GM21381 (cell line): ENCODE measurements around the gene EBNA1BP2.
A peak's percentile ranks its signal among the peaks of the same experiment; 100 is the strongest.
"Not testable (repeated sequence)": the region's sequence is repeated elsewhere in the genome, so short reads cannot be mapped to it uniquely, and the experiment has no call there.

Source experiments
- ATAC-seq: cut with Tn5 transposase; IDR thresholded peaks from one replicate; pipeline ENCODE4 v1.9.1; 2021; ENCODE audit warnings: mild to moderate bottlenecking, moderate library complexity; ENCODE audit not compliant: unreplicated experiment

Gene EBNA1BP2, protein sequence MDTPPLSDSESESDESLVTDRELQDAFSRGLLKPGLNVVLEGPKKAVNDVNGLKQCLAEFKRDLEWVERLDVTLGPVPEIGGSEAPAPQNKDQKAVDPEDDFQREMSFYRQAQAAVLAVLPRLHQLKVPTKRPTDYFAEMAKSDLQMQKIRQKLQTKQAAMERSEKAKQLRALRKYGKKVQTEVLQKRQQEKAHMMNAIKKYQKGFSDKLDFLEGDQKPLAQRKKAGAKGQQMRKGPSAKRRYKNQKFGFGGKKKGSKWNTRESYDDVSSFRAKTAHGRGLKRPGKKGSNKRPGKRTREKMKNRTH

DNA sequence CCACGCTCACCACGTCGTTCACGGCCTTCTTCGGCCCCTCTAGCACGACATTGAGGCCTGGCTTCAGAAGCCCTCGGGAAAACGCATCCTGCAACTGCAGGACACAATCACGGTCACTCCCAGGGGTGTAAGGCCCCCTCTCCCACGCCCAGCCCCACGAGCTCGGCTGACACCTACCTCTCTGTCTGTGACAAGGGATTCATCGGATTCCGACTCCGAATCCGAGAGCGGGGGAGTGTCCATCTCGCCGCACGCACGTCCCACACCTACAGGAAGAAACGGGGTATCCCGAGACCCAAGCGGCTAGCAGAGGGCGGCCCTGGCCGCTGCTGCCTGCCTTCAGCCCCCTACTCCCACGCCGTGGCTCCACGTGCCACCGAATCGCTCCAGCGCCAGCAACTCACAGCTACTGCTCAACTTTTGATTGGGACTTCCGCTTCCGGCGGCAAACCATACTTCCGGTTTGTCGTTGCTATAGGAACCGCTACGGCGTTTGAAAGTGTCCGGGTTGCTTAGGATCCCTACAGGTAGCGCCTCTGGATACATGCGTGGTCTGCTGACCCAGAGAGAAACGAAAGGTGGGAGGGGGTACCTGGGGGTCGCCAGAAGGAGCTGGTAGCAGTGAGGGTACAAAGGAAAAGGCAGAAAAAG lies at the start of gene EBNA1BP2, which contains the start of gene CFAP57:
EBNA1BP2 (minus strand) TSS at position 415 of the 651 bp plus-strand sequence; CDS start at position 243, 172 bp downstream.
CFAP57 (plus strand) TSS at position 455 of the 651 bp plus-strand sequence. CDS start 424 bp downstream, outside the sequence.
- ATAC-seq, result peak; percentile 86

- ATAC-seq, result no peak
These were observed 49.7 kb upstream of the EBNA1BP2 start for GRCh38 chr1:43221797-43222196.

GRCh38 chr1:43220905-43221778 lies 49.1 kb upstream of the EBNA1BP2 start:
- ATAC-seq, result peak; percentile 67

DNA sequence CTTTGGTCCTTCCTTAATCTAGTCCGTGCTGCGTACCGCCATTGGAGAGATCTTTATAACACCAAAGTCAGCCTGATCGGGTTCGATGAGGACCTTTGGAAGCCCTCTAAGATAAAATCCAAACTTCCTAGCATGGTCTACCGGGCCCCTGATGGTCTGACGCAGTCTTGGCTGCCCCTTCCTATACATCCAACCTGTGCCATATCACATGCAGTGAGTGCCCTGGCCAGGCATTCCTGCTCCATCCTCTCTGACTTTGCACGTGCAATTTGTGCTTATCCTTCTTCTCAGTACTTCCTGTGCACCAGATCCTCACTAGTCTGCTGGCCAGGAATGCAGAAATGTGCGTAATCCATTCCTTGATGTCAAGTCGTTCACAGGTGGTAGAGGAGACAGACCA lies 45.7 kb upstream of the EBNA1BP2 start:
- ATAC-seq, result no peak

DNA sequence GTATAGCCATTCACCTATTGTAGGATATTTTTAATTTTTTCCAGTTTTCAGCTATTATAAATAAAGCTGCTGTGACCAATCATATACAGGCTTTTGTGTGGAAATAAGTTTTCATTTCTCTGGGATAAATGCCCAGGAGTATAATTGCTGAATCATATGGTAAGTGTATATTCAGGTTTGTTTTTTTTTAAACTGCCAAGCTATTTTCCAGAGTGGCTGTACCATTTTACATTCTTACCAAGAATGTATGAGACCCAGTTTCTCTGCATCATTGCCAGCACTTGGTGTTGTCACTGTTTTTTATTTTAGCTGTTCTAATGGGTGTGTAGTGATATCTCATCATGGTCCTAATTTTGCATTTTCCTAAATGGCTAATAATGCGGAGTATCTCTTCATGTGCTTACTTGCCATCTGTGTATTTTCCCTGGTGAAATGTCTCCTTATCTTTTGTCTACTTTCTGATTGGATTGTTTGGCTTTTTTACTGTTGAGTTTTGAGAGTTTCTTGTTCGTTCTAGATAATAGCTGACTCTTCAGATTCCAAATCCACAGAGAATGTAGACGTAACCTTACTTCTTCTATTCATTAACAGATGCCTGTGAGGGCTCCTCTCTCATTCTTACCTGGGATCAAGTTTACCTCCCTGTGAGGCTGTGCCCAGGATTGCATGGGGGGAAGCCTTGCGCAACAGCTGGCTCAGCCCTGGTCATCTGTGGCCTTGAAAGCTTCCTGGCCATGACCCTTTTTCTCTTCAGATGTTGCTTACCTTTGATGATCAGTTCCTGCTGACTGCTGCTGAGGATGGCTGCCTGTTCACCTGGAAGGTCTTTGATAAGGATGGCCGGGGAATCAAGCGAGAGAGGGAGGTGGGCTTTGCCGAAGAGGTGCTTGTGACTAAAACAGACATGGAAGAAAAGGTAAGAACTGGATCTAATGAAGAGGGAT lies 42.7 kb upstream of the EBNA1BP2 start:
- no peak for ATAC-seq

- ATAC-seq, result not testable (repeated sequence)
These were observed 36.2 kb upstream of the EBNA1BP2 start for GRCh38 chr1:43208277-43208676.

DNA sequence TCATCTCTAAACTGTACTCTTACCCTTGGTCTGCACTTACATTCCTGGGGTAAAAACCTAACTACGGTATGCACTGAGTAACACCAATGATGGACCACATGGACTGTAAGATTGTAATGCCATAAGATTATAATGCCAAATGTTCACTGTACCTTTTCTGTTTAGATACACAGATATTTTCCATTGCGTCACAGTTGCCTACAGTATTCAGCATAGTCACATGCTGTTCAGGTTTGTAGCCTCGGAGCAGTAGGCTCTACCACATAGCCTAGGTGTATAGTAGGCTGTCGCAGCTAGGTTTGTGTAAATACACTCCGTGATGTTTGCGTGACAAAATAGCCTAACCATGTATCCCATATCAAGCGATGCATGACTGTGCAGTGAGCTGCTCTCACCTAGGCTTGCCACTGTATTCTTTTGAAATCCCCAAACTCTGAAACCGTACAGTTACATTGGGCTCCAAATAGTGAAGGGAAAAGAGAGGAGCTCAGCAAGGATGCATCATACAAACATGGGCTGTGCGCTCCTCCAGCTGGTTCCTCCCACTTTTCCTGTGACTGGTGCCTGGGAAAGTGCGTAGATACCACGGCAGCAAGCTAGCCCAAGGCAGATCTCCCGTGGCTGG lies 35.3 kb upstream of the EBNA1BP2 start:
- no peak for ATAC-seq

DNA sequence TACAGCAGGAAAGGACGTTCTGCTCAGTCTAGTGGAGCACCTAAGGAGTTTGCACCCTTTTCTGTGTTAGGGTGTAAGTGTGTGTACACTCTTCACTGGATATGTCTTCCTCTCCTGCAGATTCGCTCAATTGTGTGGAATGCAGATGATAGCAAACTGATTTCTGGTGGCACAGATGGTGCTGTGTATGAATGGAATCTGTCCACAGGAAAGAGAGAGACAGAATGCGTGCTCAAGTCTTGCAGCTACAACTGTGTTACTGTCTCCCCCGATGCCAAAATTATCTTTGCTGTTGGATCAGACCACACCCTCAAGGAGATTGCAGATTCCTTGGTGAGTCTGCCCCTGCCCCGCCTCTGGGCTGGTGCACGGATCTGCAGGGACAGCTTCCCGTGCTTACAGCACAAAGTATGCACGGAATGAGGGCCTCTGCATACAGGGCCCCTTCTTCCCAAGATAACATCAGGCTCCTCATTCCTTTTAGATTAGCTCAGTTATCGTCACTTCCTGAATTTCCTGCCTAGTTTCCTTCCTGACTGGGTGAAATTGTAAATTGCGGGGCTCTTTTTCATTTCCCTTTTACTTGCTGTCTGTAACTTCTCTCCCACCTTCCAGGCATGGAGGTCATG lies 34.6 kb upstream of the EBNA1BP2 start:
- no peak for ATAC-seq

DNA sequence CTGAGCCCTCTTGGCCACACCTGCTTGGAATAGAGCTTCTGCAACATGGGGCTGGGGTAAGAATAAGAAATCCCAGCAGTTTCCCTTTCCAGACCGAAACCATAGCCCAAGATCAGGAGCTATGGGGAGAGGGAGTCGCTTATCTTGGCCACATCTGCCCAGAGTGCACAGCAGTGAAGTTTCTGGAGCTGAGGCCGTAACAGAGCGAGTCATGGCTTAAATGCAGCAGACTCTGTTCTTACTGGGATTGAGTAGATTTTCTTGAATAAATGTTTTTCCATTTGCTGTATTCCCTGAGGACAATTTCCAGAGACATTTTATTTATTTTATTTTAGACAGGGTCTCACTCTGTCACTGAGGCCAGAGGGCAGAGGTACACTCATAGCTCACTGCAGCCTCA lies 33.6 kb upstream of the EBNA1BP2 start:
- ATAC-seq, result no peak

DNA sequence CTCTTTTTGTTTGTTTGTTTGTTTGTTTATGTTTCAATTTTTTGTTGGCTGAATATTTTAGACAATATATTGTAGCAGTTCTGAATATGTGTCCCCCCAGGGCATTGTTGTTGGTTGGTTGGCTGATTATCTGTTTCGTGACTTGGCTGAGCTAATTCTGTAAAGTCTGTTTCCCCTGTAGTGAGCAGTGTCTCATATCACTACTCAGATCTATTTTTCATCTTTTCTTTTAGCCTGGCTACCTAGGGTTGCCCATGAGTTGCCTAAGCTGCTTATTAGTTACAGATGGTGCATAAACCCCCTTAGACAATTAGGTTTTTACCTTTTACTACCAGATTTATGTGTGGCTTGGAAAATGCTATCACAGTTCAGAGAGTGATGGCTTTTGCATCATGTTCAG lies 32.3 kb upstream of the EBNA1BP2 start:
- no peak for ATAC-seq

GRCh38 chr1:43203859-43204258 lies 31.8 kb upstream of the EBNA1BP2 start:
- no peak for ATAC-seq

GRCh38 chr1:43199093-43199726 lies 27.1 kb upstream of the EBNA1BP2 start:
- no peak for ATAC-seq

- no peak for ATAC-seq
These were observed 25.4 kb upstream of the EBNA1BP2 start for GRCh38 chr1:43197343-43198127.

DNA sequence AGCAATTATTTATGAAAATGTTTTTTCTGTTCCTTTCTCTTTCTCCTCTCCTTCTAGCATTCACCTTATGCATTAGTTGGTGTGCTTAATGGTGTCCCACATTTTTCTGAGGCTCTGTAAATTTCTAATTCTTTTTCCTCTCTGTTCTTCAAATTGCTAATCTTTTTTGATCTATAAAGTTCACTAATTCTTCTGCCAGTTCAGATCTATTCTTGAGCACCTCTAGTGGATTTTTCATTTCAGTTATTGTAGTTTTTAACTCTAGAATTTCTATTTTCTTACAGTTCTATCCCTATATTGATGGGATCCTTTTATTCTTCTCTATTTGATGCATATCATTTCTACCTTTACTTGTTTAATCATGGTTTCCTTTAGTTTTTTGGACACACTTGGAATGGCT lies 22.4 kb upstream of the EBNA1BP2 start:
- ATAC-seq, result no peak

DNA sequence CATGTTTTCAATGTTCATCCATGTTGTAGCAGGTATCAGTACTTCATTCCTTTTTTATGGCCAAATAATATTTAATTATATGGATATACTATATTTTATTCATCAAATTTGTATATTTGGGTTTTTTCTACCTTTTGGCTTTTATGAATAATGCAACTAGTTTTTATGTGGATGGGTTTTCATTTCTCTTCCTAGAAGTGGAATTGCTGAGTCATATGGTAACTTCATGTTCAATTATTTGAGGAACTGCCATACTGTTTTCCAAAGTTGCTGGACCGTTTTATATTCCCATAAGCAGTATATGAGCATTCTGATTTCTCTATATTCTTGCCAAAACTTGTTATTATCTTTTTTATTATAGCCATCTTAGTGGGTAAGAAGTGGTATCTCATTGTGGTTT lies 16.0 kb upstream of the EBNA1BP2 start:
- ATAC-seq, result no peak

- ATAC-seq, result no peak
These were observed 12.9 kb upstream of the EBNA1BP2 start for GRCh38 chr1:43184995-43185394.

DNA sequence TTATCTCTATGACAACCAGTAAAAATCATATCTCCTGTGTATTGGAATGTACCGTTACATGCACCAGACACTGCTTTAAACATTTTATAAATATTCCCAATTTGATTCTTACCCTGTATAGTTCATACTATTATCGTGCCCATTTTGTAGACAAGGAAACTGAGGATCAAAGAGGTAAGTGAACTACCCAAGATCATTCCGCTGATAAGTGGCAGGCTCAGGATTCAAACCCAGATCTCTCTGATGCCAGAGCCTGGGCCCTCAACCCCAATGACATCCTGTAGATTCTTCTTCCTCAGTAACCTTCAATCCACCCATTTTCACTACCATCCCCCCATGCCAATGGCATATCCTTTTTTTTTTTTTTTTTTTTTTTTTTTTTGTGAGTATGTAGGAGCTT lies 12.3 kb upstream of the EBNA1BP2 start:
- ATAC-seq, result no peak

GRCh38 chr1:43177691-43178090 lies 5.6 kb upstream of the EBNA1BP2 start:
- ATAC-seq, result no peak
